WTC11 (cell line): ENCODE measurements around the gene FAM216B. TPM values are rescaled to one million over a fixed set of nuclear protein-coding genes. Genes with fewer than 3 reads are reported as not detected.

Experiments used
- ATAC-seq: fragments of 200-7000 bp; cut with Tn5 transposase; 2 replicates; pipeline ENCODE4 v1.10.0; 2021; ENCODE audit warnings: mild to moderate bottlenecking, moderate library complexity
- CTCF ChIA-PET: fragments of 300-600 bp; sonication (Branson Sonifier 250); formaldehyde crosslinking; loops from one replicate; lab custom pipeline; 2021; ENCODE audit warnings: antibody characterized with exemption; lab: Charles Lee
- POLR2A ChIA-PET: fragments of 350-600 bp; sonication (Branson Sonifier 250); formaldehyde crosslinking; loops from one replicate; lab custom pipeline; 2021; ENCODE audit warnings: antibody characterized with exemption; lab: Charles Lee
- DNase-seq: peaks from one replicate; pipeline ENCODE4 v3.0.0; 2021; ENCODE audit warnings: low spot score
- H3K27ac Mint-ChIP-seq: 2 replicates; pipeline ENCODE4 v1.8.0; 2021; ENCODE audit warnings: mixed read lengths
- H3K27me3 Mint-ChIP-seq: 2 replicates; pipeline ENCODE4 v1.8.0; 2021; ENCODE audit warnings: low read depth, mild to moderate bottlenecking, moderate library complexity, mixed read lengths
- H3K36me3 Mint-ChIP-seq: 2 replicates; pipeline ENCODE4 v1.8.0; 2021; ENCODE audit warnings: mixed read lengths
- H3K4me1 Mint-ChIP-seq: 2 replicates; pipeline ENCODE4 v1.8.0; 2022; ENCODE audit warnings: mixed read lengths
- H3K4me3 Mint-ChIP-seq: 2 replicates; pipeline ENCODE4 v1.8.0; 2021; ENCODE audit warnings: mild to moderate bottlenecking, moderate library complexity, mixed read lengths
- H3K9me3 Mint-ChIP-seq: 2 replicates; pipeline ENCODE4 v1.8.0; 2021; ENCODE audit warnings: mixed read lengths
- CBFB ChIP-seq: sonication (generic); formaldehyde crosslinking; IDR thresholded peaks from 2 replicates; pipeline ENCODE4 v1.8.1; 2022; ENCODE audit warnings: mild to moderate bottlenecking, low read depth, missing genetic modification reagents
- ESRRA ChIP-seq: sonication (generic); formaldehyde crosslinking; IDR thresholded peaks from 2 replicates; pipeline ENCODE4 v1.8.1; 2022; ENCODE audit warnings: mild to moderate bottlenecking, missing genetic modification reagents, borderline replicate concordance
- HMGA2 ChIP-seq: fragments of 250-450 bp; sonication (Bioruptor Pico); IDR thresholded peaks from 2 replicates; pipeline ENCODE4 v1.4.0; 2021; ENCODE audit warnings: mild to moderate bottlenecking, moderate library complexity
- JUN ChIP-seq: sonication (generic); formaldehyde crosslinking; IDR thresholded peaks from 2 replicates; pipeline ENCODE4 v1.8.0; 2023; ENCODE audit warnings: mild to moderate bottlenecking, missing genetic modification reagents
- NFE2L1 ChIP-seq: sonication (generic); formaldehyde crosslinking; IDR thresholded peaks from 2 replicates; pipeline ENCODE4 v1.8.1; 2023; ENCODE audit warnings: missing genetic modification reagents
- NR1H2 ChIP-seq: sonication (generic); formaldehyde crosslinking; IDR thresholded peaks from 2 replicates; pipeline ENCODE4 v1.9.0; 2021; ENCODE audit warnings: mild to moderate bottlenecking, moderate library complexity, missing genetic modification reagents
- NR2C2 ChIP-seq: sonication (generic); formaldehyde crosslinking; IDR thresholded peaks from 2 replicates; pipeline ENCODE4 v1.8.0; 2022; ENCODE audit warnings: mild to moderate bottlenecking, missing genetic modification reagents
- OVOL2 ChIP-seq: fragments of 250-450 bp; sonication (Bioruptor Pico); IDR thresholded peaks from 2 replicates; pipeline ENCODE4 v1.9.0; 2021; ENCODE audit warnings: mild to moderate bottlenecking, borderline replicate concordance
- RELA ChIP-seq: sonication (generic); formaldehyde crosslinking; IDR thresholded peaks from 2 replicates; pipeline ENCODE4 v1.8.1; 2022; ENCODE audit warnings: missing genetic modification reagents, mild to moderate bottlenecking, borderline replicate concordance
- SOX15 ChIP-seq: fragments of 250-450 bp; sonication (Bioruptor Pico); IDR thresholded peaks from 2 replicates; pipeline ENCODE4 v1.9.0; 2021; ENCODE audit warnings: mild to moderate bottlenecking
- total RNA-seq: library from RNA; stranded (reverse); gene quantifications from 3 replicates; pipeline ENCODE4 v1.2.3, GENCODE V29; 2021
- TF ChIP-seq, protein P1 (sequence below): sonication (generic); formaldehyde crosslinking; IDR thresholded peaks from 2 replicates; pipeline ENCODE4 v1.8.0; 2023; ENCODE audit warnings: missing genetic modification reagents, mild to moderate bottlenecking, borderline replicate concordance
- TF ChIP-seq, protein P2 (sequence below): fragments of 250-450 bp; sonication (Bioruptor Pico); IDR thresholded peaks from 2 replicates; pipeline ENCODE4 v1.9.0; 2021; ENCODE audit warnings: mild to moderate bottlenecking, borderline replicate concordance
- TF ChIP-seq, protein P3 (sequence below): sonication (generic); formaldehyde crosslinking; IDR thresholded peaks from 2 replicates; pipeline ENCODE4 v1.8.0; 2022; ENCODE audit warnings: mild to moderate bottlenecking, missing genetic modification reagents
- TF ChIP-seq, protein P4 (sequence below): sonication (generic); formaldehyde crosslinking; IDR thresholded peaks from 2 replicates; pipeline ENCODE4 v1.8.1; 2022; ENCODE audit warnings: low read depth, mild to moderate bottlenecking, moderate library complexity, missing genetic modification reagents, borderline replicate concordance
- TF ChIP-seq, protein P5 (sequence below): sonication (generic); formaldehyde crosslinking; IDR thresholded peaks from 2 replicates; pipeline ENCODE4 v1.8.0; 2022; ENCODE audit warnings: mild to moderate bottlenecking, missing genetic modification reagents
- TF ChIP-seq, protein P6 (sequence below): fragments of 250-450 bp; sonication (Bioruptor Pico); IDR thresholded peaks from 2 replicates; pipeline ENCODE4 v1.9.0; 2021; ENCODE audit warnings: mild to moderate bottlenecking

FAM216B gene
- total RNA-seq, 1 experiment from 2014 or later: not detected

DNA sequence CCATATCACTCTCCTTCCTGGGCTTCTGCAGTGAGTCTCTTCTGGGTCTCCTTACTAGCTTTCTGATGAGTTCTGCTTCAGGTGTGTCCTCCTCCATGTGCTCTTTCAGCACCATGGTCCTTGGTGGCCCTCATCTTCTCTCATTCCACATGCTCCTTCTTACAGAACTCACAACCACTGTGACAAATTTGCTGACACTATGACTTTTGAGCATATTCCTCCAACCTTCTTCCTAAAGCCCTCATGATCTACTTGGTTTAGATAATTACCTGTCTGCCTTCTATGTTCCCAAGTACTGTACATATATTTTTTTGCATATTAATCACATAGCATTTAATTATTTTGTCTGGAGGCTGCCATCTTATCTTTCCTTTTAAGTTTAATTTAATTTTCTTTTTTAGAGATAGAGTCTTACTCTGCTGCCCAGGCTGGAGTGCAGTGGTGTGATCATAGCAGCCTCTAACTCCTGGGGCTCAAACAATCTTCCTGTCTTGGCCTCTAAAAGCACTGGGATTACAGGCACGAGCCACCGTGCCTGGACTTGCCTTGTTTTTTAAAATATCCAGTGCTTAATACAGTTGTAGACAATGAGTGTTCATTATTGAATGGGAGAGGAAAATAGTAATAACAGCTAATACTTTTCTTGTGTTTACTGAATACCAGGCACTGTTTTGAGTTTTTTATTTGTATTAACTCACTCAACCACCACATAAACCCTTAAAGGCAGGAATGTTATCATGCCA, 23.5 kb upstream of the FAM216B start (continued):
- TF ChIP-seq, protein P1, sequence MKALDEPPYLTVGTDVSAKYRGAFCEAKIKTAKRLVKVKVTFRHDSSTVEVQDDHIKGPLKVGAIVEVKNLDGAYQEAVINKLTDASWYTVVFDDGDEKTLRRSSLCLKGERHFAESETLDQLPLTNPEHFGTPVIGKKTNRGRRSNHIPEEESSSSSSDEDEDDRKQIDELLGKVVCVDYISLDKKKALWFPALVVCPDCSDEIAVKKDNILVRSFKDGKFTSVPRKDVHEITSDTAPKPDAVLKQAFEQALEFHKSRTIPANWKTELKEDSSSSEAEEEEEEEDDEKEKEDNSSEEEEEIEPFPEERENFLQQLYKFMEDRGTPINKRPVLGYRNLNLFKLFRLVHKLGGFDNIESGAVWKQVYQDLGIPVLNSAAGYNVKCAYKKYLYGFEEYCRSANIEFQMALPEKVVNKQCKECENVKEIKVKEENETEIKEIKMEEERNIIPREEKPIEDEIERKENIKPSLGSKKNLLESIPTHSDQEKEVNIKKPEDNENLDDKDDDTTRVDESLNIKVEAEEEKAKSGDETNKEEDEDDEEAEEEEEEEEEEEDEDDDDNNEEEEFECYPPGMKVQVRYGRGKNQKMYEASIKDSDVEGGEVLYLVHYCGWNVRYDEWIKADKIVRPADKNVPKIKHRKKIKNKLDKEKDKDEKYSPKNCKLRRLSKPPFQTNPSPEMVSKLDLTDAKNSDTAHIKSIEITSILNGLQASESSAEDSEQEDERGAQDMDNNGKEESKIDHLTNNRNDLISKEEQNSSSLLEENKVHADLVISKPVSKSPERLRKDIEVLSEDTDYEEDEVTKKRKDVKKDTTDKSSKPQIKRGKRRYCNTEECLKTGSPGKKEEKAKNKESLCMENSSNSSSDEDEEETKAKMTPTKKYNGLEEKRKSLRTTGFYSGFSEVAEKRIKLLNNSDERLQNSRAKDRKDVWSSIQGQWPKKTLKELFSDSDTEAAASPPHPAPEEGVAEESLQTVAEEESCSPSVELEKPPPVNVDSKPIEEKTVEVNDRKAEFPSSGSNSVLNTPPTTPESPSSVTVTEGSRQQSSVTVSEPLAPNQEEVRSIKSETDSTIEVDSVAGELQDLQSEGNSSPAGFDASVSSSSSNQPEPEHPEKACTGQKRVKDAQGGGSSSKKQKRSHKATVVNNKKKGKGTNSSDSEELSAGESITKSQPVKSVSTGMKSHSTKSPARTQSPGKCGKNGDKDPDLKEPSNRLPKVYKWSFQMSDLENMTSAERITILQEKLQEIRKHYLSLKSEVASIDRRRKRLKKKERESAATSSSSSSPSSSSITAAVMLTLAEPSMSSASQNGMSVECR (CRISPR knock-in tag): no peak
- TF ChIP-seq HMGA2: no peak
- TF ChIP-seq NR2C2: no peak
- no peak for TF ChIP-seq NFE2L1 (CRISPR knock-in tag)
- TF ChIP-seq, protein P2, sequence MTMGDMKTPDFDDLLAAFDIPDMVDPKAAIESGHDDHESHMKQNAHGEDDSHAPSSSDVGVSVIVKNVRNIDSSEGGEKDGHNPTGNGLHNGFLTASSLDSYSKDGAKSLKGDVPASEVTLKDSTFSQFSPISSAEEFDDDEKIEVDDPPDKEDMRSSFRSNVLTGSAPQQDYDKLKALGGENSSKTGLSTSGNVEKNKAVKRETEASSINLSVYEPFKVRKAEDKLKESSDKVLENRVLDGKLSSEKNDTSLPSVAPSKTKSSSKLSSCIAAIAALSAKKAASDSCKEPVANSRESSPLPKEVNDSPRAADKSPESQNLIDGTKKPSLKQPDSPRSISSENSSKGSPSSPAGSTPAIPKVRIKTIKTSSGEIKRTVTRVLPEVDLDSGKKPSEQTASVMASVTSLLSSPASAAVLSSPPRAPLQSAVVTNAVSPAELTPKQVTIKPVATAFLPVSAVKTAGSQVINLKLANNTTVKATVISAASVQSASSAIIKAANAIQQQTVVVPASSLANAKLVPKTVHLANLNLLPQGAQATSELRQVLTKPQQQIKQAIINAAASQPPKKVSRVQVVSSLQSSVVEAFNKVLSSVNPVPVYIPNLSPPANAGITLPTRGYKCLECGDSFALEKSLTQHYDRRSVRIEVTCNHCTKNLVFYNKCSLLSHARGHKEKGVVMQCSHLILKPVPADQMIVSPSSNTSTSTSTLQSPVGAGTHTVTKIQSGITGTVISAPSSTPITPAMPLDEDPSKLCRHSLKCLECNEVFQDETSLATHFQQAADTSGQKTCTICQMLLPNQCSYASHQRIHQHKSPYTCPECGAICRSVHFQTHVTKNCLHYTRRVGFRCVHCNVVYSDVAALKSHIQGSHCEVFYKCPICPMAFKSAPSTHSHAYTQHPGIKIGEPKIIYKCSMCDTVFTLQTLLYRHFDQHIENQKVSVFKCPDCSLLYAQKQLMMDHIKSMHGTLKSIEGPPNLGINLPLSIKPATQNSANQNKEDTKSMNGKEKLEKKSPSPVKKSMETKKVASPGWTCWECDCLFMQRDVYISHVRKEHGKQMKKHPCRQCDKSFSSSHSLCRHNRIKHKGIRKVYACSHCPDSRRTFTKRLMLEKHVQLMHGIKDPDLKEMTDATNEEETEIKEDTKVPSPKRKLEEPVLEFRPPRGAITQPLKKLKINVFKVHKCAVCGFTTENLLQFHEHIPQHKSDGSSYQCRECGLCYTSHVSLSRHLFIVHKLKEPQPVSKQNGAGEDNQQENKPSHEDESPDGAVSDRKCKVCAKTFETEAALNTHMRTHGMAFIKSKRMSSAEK (CRISPR knock-in tag): no peak
- TF ChIP-seq OVOL2 (CRISPR knock-in tag): no peak
- TF ChIP-seq, protein P3, sequence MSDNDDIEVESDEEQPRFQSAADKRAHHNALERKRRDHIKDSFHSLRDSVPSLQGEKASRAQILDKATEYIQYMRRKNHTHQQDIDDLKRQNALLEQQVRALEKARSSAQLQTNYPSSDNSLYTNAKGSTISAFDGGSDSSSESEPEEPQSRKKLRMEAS (CRISPR knock-in tag): no peak
- TF ChIP-seq RELA (CRISPR knock-in tag): no peak

DNA sequence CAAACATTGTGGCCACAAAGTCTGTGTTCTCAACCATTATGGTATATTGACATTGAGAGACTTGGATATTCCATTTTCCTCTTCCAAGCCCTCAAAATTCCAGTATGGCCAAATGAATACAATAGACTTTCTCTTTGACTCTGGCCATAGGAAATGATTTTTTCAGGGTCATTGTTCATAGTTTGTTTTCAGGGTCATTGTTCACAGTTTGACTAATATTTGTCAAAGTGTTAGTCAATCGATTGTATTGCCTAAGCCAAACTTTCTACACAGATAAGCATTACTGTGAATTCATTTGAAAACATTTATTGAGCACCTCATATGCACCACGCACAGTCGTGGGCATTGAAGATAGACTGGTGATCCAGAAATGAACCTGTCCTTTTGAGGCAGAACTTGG, 22.9 kb upstream of the FAM216B start:
- CTCF ChIA-PET: no interaction called here
- DNase-seq (no peak), ATAC-seq (no peak)
- POLR2A ChIA-PET: no interaction called here
- Mint-ChIP-seq H3K36me3 (no peaks in the 10 kb centered on the region), H3K27me3 (no peaks in the 10 kb centered on the region), H3K9me3 (peaks cover 15% of the 10 kb centered on the region)
- TF ChIP-seq, protein P4, sequence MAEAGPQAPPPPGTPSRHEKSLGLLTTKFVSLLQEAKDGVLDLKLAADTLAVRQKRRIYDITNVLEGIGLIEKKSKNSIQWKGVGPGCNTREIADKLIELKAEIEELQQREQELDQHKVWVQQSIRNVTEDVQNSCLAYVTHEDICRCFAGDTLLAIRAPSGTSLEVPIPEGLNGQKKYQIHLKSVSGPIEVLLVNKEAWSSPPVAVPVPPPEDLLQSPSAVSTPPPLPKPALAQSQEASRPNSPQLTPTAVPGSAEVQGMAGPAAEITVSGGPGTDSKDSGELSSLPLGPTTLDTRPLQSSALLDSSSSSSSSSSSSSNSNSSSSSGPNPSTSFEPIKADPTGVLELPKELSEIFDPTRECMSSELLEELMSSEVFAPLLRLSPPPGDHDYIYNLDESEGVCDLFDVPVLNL (CRISPR knock-in tag): no peak
- TF ChIP-seq SOX15 (CRISPR knock-in tag) (no peak), ESRRA (CRISPR knock-in tag) (no peak), CBFB (no peak), JUN (CRISPR knock-in tag) (no peak), NR1H2 (CRISPR knock-in tag) (no peak)
- TF ChIP-seq, protein P5, sequence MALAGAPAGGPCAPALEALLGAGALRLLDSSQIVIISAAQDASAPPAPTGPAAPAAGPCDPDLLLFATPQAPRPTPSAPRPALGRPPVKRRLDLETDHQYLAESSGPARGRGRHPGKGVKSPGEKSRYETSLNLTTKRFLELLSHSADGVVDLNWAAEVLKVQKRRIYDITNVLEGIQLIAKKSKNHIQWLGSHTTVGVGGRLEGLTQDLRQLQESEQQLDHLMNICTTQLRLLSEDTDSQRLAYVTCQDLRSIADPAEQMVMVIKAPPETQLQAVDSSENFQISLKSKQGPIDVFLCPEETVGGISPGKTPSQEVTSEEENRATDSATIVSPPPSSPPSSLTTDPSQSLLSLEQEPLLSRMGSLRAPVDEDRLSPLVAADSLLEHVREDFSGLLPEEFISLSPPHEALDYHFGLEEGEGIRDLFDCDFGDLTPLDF (CRISPR knock-in tag): no peak
- TF ChIP-seq, protein P6, sequence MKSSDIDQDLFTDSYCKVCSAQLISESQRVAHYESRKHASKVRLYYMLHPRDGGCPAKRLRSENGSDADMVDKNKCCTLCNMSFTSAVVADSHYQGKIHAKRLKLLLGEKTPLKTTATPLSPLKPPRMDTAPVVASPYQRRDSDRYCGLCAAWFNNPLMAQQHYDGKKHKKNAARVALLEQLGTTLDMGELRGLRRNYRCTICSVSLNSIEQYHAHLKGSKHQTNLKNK (CRISPR knock-in tag): no peak
- TF ChIP-seq, all 79 proteins: peak for 0
- Mint-ChIP-seq H3K4me3 (no peak overlapping the region), H3K4me1 (peaks cover 4% of the 10 kb centered on the region; the same call in 1 of the 2 replicates), H3K27ac (no peak overlapping the region)
